Activated naive CD4-positive, alpha-beta T cell treated with anti-CD3 and anti-CD28 coated beads for 36 hours (primary cell): ENCODE results near the gene LMO3. TPM values are rescaled to one million over a fixed set of nuclear protein-coding genes. Genes with fewer than 3 reads are reported as not detected.

ENCODE experiments used
- CTCF ChIA-PET: fragments of 350-600 bp; sonication (Branson Sonifier 250); formaldehyde crosslinking; loops from one replicate; lab custom pipeline; 2021; ENCODE audit warnings: antibody characterized with exemption; lab: Charles Lee
- DNase-seq: peaks from one replicate; pipeline ENCODE4 v3.0.0-alpha.2; 2020
- H3K27ac Mint-ChIP-seq: one replicate; pipeline ENCODE4 v1.8.0; 2021; ENCODE audit warnings: mild to moderate bottlenecking, mixed read lengths
- H3K27me3 Mint-ChIP-seq: one replicate; pipeline ENCODE4 v1.8.0; 2021; ENCODE audit warnings: low read depth, mixed read lengths
- H3K36me3 Mint-ChIP-seq: one replicate; pipeline ENCODE4 v1.8.0; 2021; ENCODE audit warnings: low read depth, mixed read lengths
- H3K4me1 Mint-ChIP-seq: one replicate; pipeline ENCODE4 v1.8.0; 2021; ENCODE audit warnings: low read depth, mixed read lengths
- H3K4me3 Mint-ChIP-seq: one replicate; pipeline ENCODE4 v1.8.0; 2021; ENCODE audit warnings: mild to moderate bottlenecking, moderate library complexity, mixed read lengths
- H3K9me3 Mint-ChIP-seq: one replicate; pipeline ENCODE4 v1.8.0; 2021; ENCODE audit warnings: mixed read lengths
- intact Hi-C: fragments of 100-400 bp; cut with micrococcal nuclease; formaldehyde crosslinking; loops from one replicate; pipeline ENCODE4 v1.15.1; 2023
- total RNA-seq, 2 experiments: library from RNA; stranded (reverse); gene quantifications; one replicate each; pipeline ENCODE4 v1.2.3, GENCODE V29; 2021

The LMO3 gene
- total RNA-seq, 2 experiments from 2014 or later, result not detected

DNA sequence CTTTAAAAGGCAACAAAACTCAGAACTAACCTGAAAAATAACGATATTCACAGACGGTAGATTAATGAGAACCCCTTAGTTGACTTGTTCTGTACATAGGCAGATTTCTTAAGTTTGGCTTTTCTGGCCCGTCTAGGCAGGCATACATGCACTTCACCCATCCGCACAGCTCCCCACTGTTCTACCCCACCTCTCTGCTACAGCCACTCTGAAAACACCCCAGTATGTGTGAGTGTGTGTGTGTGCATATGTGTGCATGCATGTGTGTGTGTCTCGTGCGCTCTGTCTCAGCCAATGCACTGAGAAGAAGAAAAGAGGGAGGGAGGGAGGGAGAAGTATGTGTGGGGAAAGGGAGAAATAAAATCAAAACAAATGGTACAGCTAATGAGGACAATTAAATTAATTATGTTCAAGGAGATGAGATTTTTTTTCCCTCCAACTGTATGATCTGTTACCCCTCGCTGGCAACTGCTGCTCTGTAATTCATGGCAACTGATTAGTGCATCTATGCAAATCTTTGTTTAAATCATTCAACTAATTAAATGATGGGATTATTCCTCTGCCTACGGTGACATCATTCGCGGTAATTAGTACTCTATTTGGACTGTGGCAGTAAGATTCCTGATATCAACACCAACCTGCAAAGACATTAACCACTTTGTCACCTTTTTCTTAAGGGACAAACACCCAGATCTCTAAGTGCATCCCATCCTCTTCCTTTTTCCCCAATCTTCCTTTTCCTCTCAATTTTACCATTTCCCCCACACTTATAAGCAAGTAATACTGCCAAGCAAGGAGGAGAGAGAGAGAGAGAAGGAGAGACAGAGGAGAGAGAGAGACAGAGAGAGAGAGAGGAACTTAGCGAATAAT, 2.2 kb upstream of the LMO3 start:
- intact Hi-C loops, result no loop called here
- Mint-ChIP-seq H3K27ac (no peak overlapping the region), H3K9me3 (no peaks in the 10 kb centered on the region), H3K4me1 (no peaks in the 10 kb centered on the region), H3K36me3 (peaks cover 2% of the 10 kb centered on the region), H3K4me3 (no peak overlapping the region), H3K27me3 (peaks cover 59% of the 10 kb centered on the region)
- CTCF ChIA-PET, result no interaction called here
- DNase-seq, result no peak

DNA sequence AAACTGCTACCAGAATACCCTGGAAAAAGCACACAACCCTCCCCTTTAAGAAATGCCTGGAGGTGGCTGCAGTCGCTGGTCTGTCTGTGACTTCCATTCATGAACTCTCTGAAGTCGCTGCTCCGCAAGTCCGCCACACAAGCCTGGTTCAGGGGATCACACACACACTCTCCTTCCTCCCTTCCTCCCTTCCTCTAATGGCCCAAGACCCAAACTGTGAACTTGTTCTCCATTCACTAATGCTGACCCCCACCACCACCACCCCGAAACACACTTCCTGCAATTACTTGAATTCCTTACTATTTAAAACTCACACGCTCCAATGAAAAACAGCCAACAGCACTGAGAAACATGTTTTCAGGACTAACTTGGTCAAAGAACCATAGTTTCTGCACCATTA, 1.0 kb upstream of the LMO3 start:
- H3K27me3 Mint-ChIP-seq, result peaks cover 59% of the 10 kb centered on the region
- H3K27ac Mint-ChIP-seq, result no peak overlapping the region
- no peaks in the 10 kb centered on the region for H3K4me1 Mint-ChIP-seq
- no peaks in the 10 kb centered on the region for H3K9me3 Mint-ChIP-seq
- intact Hi-C loops, result no loop called here
- no peak overlapping the region for H3K4me3 Mint-ChIP-seq
- CTCF ChIA-PET, result no interaction called here
- DNase-seq, result no peak
- peaks cover 2% of the 10 kb centered on the region for H3K36me3 Mint-ChIP-seq

DNA sequence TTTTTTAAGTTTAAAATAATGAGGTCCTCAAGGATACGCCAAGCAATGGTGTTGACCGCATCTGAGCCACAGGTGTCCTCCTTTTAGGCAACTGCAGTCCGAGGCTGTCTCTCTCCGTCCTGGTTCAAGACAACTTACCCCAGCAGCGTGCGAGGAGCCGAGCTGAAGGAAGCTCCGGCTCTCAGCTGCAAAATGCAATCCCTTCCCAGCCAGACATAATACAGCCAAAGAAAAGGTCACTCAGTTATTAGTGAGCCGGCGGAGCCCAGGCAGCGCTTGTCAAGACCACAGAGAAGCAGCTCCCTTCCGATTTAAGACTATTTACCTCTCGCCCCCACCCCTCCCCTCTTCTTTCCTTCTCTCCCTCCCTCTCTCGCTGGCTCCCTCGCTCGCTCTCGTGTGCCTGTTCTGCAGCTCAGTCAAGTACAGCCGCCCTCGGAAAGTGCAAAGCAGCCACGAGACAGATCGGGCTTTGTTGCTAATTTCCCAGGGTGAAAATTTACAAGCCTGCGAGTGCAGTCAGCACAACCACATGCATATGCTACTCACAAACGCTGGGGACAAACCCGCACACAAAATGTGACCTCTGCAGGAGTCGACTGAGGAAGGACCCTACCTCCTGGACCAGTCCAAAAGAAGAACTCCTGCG, 363 bp upstream of the LMO3 start:
- H3K27me3 Mint-ChIP-seq, result peaks cover 59% of the 10 kb centered on the region

DNA sequence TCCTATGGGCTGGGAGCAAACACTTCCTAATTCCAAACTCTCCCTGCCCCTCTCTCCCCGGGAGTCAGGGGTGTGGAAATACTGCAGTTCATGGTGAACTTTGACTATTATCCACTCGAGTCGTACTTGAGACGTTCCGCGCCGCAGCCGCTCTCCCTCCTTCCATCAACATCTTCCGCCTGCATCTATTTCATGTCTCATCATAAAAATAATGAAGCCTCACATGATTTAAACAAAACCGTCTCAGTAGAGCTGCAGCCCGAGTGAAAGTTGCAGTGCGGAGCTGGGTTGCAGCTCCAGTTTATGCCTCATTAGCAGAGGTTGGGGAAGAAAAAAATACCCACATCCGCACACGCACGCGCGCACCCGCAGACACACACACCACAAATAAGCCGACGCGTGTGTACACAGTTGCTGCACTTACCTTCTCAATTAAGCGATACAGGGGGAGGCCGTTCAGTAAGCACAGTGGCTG, 283 bp downstream of the LMO3 start:
- intact Hi-C loops, result no loop called here
- peaks cover 59% of the 10 kb centered on the region for H3K27me3 Mint-ChIP-seq
- CTCF ChIA-PET, result no interaction called here
- peaks cover 2% of the 10 kb centered on the region for H3K36me3 Mint-ChIP-seq
- no peak overlapping the region for H3K27ac Mint-ChIP-seq
- no peak overlapping the region for H3K4me3 Mint-ChIP-seq
- DNase-seq, result no peak
- H3K4me1 Mint-ChIP-seq, result no peaks in the 10 kb centered on the region
- no peaks in the 10 kb centered on the region for H3K9me3 Mint-ChIP-seq

More for the DNA sequence above, 363 bp upstream of the LMO3 start:
- Mint-ChIP-seq H3K27ac (no peak overlapping the region), H3K4me1 (no peaks in the 10 kb centered on the region), H3K4me3 (no peak overlapping the region), H3K36me3 (peaks cover 2% of the 10 kb centered on the region), H3K9me3 (no peaks in the 10 kb centered on the region)
- intact Hi-C loops, result no loop called here
- CTCF ChIA-PET, result no interaction called here
- no peak for DNase-seq

DNA sequence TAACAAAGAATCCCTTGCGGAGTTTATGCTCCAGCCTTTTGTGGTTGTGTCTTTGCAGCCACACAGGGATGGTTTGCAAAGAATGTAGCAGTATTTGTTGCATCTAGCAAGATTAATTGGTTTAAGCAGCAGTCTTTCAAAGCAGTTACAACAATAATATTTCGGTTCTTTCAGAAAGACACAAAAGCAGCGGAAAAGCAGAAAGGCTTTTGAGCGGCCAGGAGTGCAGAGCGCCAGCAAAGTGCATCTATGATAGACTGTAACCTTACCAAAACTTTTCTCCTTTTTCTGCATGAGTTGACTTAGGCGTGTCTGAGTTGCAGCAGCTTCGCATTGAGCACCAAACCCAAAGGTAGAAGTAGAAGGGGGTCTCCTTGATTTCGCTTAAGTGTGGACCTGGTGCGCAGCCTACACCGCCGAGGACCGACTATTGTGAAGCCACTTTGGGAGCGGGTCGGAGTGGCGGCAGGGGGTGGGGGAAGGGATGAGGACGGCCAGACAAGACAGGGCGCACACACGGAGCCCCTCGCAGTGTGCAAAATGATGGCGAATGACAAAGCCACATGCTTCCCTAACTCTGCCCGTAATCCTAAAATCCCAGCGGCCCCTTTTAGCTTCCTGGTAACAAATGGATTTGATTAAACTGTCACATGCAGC, 1.2 kb downstream of the LMO3 start:
- H3K27ac Mint-ChIP-seq, result no peak overlapping the region
- intact Hi-C loops, result no loop called here
- no peak overlapping the region for H3K4me3 Mint-ChIP-seq
- peaks cover 50% of the 10 kb centered on the region for H3K27me3 Mint-ChIP-seq
- no peak for DNase-seq
- H3K9me3 Mint-ChIP-seq, result no peaks in the 10 kb centered on the region
- CTCF ChIA-PET, result interaction anchor here (0.7 kb wide), 1 partner anchor 15 kb away, joined by 3 read pairs; no protein-coding TSS in a partner anchor
- peaks cover 2% of the 10 kb centered on the region for H3K36me3 Mint-ChIP-seq
- no peaks in the 10 kb centered on the region for H3K4me1 Mint-ChIP-seq

DNA sequence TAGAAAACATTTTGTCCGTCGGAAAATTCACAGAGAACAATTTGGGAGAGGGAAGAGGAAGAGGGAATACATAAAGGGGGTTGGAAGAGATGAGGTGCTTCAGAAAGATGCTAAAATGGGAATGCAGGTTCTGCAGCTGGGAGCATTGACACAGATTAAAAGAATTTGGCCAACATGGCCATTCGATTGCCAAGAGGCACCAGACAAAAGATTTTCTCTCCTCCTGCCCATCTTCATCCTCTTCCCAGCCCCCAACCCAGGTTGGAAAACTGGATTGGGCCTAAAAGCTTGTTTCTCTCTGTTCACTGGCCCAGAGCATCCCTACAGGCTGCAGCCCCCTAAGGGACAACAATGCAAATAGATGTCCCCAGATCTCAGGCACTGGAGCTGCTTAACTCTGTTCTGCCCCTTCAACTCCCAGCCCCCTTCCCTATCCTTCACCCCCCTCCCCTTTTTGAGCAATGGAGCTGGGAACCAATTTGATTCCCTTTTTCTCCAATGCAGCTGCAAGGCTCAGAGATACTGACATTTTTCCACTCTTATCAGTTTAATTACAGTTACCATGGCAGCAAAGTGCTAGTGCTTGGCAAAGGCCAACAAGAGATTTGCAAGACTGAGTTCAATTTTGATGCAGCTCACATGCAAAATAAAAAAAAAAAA, 1.9 kb downstream of the LMO3 start:
- H3K4me3 Mint-ChIP-seq, result no peak overlapping the region
- H3K36me3 Mint-ChIP-seq, result peaks cover 2% of the 10 kb centered on the region
- no peak overlapping the region for H3K27ac Mint-ChIP-seq
- CTCF ChIA-PET, result interaction anchor here (0.7 kb wide), 1 partner anchor 15 kb away, joined by 3 read pairs; no protein-coding TSS in a partner anchor
- intact Hi-C loops, result no loop called here
- peaks cover 44% of the 10 kb centered on the region for H3K27me3 Mint-ChIP-seq
- H3K9me3 Mint-ChIP-seq, result no peaks in the 10 kb centered on the region
- DNase-seq, result no peak
- H3K4me1 Mint-ChIP-seq, result no peaks in the 10 kb centered on the region

DNA sequence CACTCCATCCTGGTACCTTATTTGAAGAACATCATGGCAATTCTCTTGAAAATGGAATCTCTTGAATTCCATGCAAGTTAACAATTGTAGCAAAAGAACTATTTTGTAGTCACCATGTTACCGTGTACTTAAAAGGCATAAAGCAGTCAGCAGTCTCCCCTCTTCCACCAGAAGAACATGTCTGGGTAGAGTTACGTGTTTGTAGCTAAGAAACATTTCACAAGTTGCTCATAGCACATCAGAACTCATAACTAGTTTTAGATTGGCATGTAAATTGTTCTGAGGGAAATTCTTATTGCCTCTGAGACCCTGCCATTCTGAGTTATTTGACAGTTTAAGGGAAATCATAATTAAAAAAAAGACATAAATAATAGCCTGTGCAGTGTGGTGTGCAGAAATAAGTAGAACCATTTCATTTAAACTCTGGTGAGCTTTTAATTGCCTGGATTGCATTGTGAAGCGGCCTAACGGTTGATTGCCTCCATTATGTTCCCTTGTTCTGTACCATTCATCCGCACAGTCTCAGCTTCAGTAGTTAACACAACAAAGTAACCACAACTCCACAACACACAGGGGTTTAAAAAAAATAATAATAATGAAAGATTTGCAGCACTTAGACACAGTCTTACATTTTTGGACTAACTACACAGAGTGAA, 2.6 kb downstream of the LMO3 start:
- H3K27ac Mint-ChIP-seq, result no peak overlapping the region
- peaks cover 2% of the 10 kb centered on the region for H3K36me3 Mint-ChIP-seq

GRCh38 chr12:16602412-16602811, 3.5 kb downstream of the LMO3 start:
- CTCF ChIA-PET, result no interaction called here
- H3K27ac Mint-ChIP-seq, result no peak overlapping the region
- no peak for DNase-seq
- no peaks in the 10 kb centered on the region for H3K4me1 Mint-ChIP-seq
- peaks cover 2% of the 10 kb centered on the region for H3K36me3 Mint-ChIP-seq
- intact Hi-C loops, result no loop called here
- no peak overlapping the region for H3K4me3 Mint-ChIP-seq
- H3K27me3 Mint-ChIP-seq, result peaks cover 35% of the 10 kb centered on the region
- no peaks in the 10 kb centered on the region for H3K9me3 Mint-ChIP-seq

More for the DNA sequence above, 2.6 kb downstream of the LMO3 start:
- peaks cover 42% of the 10 kb centered on the region for H3K27me3 Mint-ChIP-seq
- intact Hi-C loops, result no loop called here
- H3K4me3 Mint-ChIP-seq, result no peak overlapping the region
- DNase-seq, result no peak
- H3K9me3 Mint-ChIP-seq, result no peaks in the 10 kb centered on the region
- no peaks in the 10 kb centered on the region for H3K4me1 Mint-ChIP-seq
- CTCF ChIA-PET, result no interaction called here

- H3K9me3 Mint-ChIP-seq, result no peaks in the 10 kb centered on the region
- no peak overlapping the region for H3K27ac Mint-ChIP-seq
- no peak overlapping the region for H3K4me3 Mint-ChIP-seq
- no peaks in the 10 kb centered on the region for H3K4me1 Mint-ChIP-seq
- intact Hi-C loops, result no loop called here
- H3K27me3 Mint-ChIP-seq, result peaks cover 19% of the 10 kb centered on the region
- CTCF ChIA-PET, result no interaction called here
- no peaks in the 10 kb centered on the region for H3K36me3 Mint-ChIP-seq
- DNase-seq, result no peak
Measured at GRCh38 chr12:16600525-16600924, 5.4 kb downstream of the LMO3 start.

- DNase-seq, result no peak
- CTCF ChIA-PET, result no interaction called here
- Mint-ChIP-seq H3K27me3 (peaks cover 8% of the 10 kb centered on the region), H3K27ac (no peak overlapping the region), H3K4me3 (no peak overlapping the region), H3K36me3 (no peaks in the 10 kb centered on the region), H3K9me3 (no peaks in the 10 kb centered on the region), H3K4me1 (no peaks in the 10 kb centered on the region)
- intact Hi-C loops, result no loop called here
Measured at GRCh38 chr12:16599081-16599480, 6.9 kb downstream of the LMO3 start.

GRCh38 chr12:16594797-16595196, 11.2 kb downstream of the LMO3 start:
- H3K4me3 Mint-ChIP-seq, result no peak overlapping the region
- no peaks in the 10 kb centered on the region for H3K36me3 Mint-ChIP-seq
- no peaks in the 10 kb centered on the region for H3K9me3 Mint-ChIP-seq
- H3K27me3 Mint-ChIP-seq, result no peaks in the 10 kb centered on the region
- H3K4me1 Mint-ChIP-seq, result no peaks in the 10 kb centered on the region
- CTCF ChIA-PET, result no interaction called here
- no peak overlapping the region for H3K27ac Mint-ChIP-seq
- intact Hi-C loops, result no loop called here
- DNase-seq, result no peak

GRCh38 chr12:16593546-16593945, 12.4 kb downstream of the LMO3 start:
- Mint-ChIP-seq H3K4me3 (no peak overlapping the region), H3K4me1 (no peaks in the 10 kb centered on the region), H3K27ac (no peak overlapping the region), H3K9me3 (no peaks in the 10 kb centered on the region), H3K36me3 (no peaks in the 10 kb centered on the region), H3K27me3 (no peaks in the 10 kb centered on the region)
- intact Hi-C loops, result no loop called here
- DNase-seq, result no peak
- CTCF ChIA-PET, result no interaction called here
